HG03135 (cell line): ENCODE measurements around the gene SPP1.
A peak's percentile ranks its signal among the peaks of the same experiment; 100 is the strongest.

ENCODE experiments used
- ATAC-seq: cut with Tn5 transposase; IDR thresholded peaks from one replicate; pipeline ENCODE4 v1.9.1; 2021; ENCODE audit warnings: mild to moderate bottlenecking, moderate library complexity; ENCODE audit not compliant: unreplicated experiment

Gene SPP1

DNA sequence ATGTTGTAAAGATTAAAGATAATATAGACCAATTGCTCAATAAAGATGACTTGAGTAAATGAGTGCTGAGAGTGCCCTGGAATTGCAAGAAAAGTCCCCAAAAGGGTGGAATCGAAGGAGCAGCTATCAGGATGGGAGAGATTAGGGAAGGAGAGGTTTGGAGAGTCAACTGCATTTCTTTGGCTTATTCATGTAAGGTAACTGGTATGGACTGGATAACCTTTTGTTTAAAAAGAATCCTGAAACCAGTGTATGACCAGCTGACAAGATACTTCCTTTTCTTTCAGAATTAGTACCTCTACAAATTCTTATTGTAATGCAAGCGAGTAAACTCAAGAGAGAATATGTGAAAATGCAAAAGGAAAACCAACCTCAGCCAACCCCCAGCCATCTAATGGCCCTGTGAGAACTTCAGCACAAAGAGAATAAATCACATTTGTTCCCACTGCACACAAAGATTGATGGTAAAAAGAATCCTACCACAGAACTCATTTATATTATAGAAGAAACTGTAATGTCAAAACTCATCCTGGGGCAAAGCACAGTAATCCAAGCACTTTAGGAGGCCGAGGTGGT lies 24.5 kb upstream of the SPP1 start:
- ATAC-seq = no peak

- no peak for ATAC-seq
Measured at GRCh38 chr4:87953826-87954225, 21.7 kb upstream of the SPP1 start.

GRCh38 chr4:87956501-87956900 lies 19.0 kb upstream of the SPP1 start:
- ATAC-seq = no peak

DNA sequence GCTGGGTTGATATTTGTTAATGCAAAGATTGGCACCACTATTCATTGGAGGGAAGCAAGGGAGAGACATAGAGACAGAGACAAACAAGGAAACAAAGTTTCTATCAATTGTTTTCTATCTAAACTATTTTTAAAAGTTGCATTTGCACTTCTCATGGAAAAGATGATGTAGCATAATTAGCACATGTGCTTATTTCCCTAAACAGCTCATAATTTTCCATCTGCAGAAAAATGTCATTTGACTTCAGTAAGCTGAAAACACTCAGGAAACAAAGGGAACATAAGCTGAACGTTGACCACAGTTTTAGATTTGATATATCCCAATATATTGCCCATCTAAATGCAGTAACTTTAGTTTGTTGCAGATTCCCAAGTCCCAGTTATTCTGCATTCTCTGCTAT lies 18.5 kb upstream of the SPP1 start:
- ATAC-seq = no peak

- ATAC-seq = no peak
Measured at GRCh38 chr4:87961993-87962392, 13.5 kb upstream of the SPP1 start.

DNA sequence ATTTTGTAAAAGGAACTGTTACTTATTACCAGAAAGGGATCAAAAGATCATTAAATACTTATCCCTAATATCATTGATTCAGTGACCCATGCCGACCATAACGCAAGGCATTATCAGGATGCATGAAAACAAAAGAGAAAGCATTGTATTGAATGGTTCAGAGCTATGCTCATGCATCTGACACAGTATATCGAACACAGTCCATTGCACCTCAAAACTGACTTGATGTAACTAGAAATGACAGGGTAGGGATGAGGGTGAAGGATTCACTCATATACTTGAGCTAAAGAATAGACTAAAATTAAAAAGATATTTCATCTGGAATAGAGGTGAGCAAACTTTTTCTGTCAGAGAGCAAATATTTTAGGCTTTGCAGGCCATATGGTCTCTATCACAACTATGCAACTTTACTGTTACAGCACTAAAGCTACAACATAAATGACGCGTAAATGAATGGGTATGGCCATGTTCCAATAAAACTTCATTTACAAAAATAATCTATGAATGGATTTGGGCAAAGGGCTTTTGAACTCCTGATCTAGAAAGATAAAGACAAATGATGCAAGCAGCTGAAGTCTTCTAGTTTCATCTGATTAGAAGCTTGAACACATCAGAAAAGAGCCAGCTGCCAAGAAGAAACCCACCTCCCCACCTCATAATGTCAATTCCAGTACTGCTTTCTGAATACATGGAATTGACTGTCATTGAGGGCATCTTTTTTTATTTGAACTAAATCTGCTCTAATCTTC lies 12.9 kb upstream of the SPP1 start:
- ATAC-seq = no peak

- ATAC-seq = no peak
Measured at GRCh38 chr4:87965501-87965975, 10.0 kb upstream of the SPP1 start.

DNA sequence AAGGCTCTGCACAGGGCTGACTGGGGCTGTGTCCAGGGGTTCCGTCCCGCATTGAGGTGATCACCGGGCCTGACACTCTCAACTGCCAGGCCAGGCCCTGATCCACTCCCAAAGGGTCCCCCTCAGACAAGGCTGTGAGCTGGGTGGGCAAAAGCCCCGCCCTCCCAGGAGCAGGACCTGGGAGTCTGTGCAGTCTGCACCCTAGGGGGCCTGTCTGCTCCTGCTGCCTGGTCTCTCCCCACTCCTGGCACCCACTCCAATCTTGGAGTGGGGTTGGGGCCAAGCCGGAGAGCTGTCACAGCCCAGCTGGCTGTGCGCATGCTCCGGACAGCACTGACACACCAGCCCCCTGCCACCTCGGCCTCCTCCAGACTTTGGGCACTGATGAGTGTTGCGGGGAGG lies 9.4 kb upstream of the SPP1 start:
- ATAC-seq = no peak

DNA sequence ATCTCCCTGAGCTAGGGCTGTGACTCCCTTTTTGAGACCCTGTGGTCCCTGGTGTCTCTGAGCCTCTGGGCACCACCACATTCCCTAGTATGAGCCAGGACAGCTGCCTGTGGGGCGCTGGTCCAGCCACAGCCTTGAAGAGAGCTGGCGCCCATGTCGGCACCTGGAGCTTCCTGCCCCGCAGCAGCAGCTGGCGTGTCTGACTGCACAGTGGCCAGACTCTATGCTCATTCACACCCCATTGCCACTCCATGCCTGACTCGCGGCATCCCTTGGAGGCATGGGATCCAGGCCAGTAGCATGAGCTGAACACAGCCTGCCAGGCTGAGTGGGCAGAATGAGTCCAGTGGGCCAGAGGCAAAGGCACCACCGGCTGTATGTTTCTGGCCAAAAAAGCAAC lies 8.3 kb upstream of the SPP1 start:
- ATAC-seq = no peak

DNA sequence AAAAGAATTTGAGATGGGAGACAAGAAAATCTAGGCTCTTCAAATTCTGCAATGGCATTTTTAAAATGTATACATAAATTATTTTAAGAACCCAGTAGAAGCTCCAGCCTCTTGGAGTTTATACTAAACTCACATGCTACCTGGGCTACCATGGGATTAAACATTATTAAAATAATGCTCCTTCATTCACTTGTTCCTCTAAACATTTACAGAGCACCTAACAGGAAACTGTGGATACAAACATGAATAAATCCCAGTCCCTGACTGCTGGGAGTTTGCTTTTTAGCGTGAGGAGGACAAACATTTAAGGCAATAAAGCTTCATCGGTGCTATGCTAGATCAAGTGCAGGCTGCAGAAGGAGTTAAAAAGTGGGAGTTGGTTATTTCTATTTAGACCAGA lies 5.4 kb upstream of the SPP1 start:
- ATAC-seq = no peak

DNA sequence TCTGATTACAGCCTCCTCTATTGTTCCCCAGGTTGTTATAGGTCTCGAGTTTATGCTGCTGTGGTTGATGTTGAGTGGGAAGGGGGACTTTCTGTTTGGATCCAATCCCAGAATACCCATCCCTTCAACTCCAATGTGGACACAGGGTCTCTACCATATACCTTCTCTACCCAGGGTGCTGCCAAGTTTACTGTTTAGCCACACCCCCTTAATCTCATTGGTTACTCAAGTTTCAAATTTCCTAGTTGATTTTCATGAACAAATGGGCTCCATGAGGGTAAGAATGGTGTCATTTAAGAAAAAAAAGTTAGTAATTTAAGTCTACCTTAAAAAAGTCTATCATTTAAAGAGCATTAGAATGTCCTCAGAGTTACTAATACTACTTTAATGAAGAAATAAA lies 3.6 kb upstream of the SPP1 start:
- no peak for ATAC-seq

GRCh38 chr4:87973283-87974169 lies 2.0 kb upstream of the SPP1 start:
- ATAC-seq = peak; percentile 71

GRCh38 chr4:87974856-87975462 lies 555 bp upstream of the SPP1 start:
- ATAC-seq = peak; percentile 33

DNA sequence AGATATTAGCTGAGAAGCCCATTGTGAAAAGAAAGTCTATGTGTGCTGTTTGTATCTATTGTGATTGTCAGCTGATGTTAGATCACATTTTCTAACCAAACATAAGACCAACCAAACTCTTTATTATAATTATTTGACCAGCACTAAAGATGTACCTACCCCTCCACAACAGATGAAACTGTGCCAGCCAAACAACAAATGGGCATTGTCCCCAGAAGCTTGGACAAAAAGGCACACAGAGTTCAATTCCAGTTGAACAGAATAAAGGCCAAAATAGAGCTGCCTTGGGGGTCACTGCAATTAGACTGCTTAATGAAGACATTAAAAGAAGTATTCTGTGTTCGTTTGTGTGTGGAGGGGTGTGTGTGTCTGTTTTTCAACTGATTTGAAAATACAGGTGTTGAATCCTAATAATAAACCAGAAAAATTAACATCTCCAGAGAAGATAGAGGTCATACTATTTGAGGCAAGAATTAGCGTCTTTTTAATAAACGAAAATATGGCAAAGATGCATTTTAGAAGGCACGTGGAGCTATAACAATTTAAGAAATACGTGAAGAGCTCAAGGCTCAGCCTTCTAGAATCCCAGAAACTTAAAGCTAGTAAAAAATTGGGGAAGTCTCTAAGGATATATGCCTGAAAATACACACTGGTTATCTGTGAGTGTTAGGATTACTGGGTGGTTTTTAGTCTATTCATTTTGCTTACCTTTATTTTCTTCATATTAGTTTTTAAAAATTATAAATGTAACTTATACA lies 2.2 kb downstream of the SPP1 start:
- ATAC-seq = no peak

GRCh38 chr4:87978681-87979080 lies 3.2 kb downstream of the SPP1 start:
- ATAC-seq = no peak

- ATAC-seq = no peak
Measured at GRCh38 chr4:87979810-87980209, 4.3 kb downstream of the SPP1 start.

GRCh38 chr4:87981486-87981885 lies 6.0 kb downstream of the SPP1 start:
- no peak for ATAC-seq

DNA sequence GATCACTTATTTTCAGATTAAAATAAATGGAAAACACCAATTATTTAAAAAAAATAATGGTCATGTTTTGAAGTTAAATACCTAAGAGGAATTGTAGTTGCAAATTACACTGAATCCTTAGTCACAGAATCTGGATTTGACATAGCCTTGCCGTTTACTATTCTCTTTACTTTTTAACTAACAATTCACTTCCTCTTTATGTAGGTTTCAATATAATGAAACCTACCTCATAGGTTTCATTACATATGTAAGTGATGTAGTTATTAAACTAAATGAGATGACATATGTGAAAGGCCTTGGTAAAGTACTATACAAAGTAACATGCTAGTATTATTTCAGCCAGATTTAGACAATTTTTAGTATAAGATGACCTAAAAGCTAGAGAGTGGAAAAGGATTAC lies 6.5 kb downstream of the SPP1 start:
- no peak for ATAC-seq

DNA sequence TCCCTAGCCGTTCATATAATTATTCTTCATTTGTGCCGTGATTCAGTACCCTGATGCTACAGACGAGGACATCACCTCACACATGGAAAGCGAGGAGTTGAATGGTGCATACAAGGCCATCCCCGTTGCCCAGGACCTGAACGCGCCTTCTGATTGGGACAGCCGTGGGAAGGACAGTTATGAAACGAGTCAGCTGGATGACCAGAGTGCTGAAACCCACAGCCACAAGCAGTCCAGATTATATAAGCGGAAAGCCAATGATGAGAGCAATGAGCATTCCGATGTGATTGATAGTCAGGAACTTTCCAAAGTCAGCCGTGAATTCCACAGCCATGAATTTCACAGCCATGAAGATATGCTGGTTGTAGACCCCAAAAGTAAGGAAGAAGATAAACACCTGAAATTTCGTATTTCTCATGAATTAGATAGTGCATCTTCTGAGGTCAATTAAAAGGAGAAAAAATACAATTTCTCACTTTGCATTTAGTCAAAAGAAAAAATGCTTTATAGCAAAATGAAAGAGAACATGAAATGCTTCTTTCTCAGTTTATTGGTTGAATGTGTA lies 7.0 kb downstream of the SPP1 start:
- no peak for ATAC-seq

DNA sequence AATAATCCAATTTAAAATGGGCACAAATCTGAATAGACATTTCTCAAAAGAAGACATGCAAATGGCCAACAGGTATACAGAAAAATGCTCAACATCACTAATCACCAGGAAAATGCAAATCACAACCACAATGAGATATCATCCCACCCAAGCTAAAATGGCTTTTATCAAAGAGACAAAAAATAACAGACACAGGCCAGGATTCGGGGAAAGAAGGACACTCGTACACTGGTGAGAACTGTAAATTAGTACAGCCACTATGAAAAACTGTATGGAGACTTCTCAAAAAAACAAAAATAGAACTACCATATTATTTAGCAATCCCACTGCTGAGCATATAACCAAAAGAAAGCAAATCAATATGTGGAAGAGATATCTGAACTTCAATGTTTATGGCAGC lies 8.5 kb downstream of the SPP1 start:
- no peak for ATAC-seq
